Measurements from ENCODE around the gene SUZ12. TPM values are rescaled to one million over a fixed set of nuclear protein-coding genes. Genes with fewer than 3 reads are reported as not detected.
"Not testable (repeated sequence)": the region's sequence is repeated elsewhere in the genome, so short reads cannot be mapped to it uniquely, and the experiment has no call there.

Gene SUZ12
- total RNA-seq, 1 experiment from 2014 or later, result 13.4 TPM

- DNase-seq (ENCODE audit: low spot score), result not testable (repeated sequence)
Observed at GRCh38 chr17:32041306-32041875, 104.6 kb downstream of the SUZ12 start.

- not testable (repeated sequence) for DNase-seq (ENCODE audit: low spot score)
Observed at GRCh38 chr17:32042266-32042665, 105.5 kb downstream of the SUZ12 start.

GRCh38 chr17:32045611-32046010 is 108.8 kb downstream of the SUZ12 start:
- not testable (repeated sequence) for DNase-seq (ENCODE audit: low spot score)

- DNase-seq (ENCODE audit: low spot score), result not testable (repeated sequence)
Observed at GRCh38 chr17:32047663-32048062, 110.9 kb downstream of the SUZ12 start.

Other genes starting within 250 kb of the SUZ12 start
- 137 and 156 TPM in 2 replicates for gene COPRS, start 77.8 kb upstream of the SUZ12 start, total RNA-seq (2014; rRNA removed; shearing (Covaris generic))
- 36.5 and 48.2 TPM in 2 replicates for gene UTP6, start 35.3 kb upstream of the SUZ12 start, total RNA-seq (2014; rRNA removed; shearing (Covaris generic))
- 1.4 and 7.9 TPM in 2 replicates for gene LRRC37B, start 70.4 kb downstream of the SUZ12 start, total RNA-seq (2014; rRNA removed; shearing (Covaris generic))
- 29.9 and 36.2 TPM in 2 replicates for gene RHOT1, start 205.5 kb downstream of the SUZ12 start, total RNA-seq (2014; rRNA removed; shearing (Covaris generic))

Data from H4 (cell line).